ENCODE measurements around the gene SMIM45.

SMIM45 gene

GRCh38 chr22:41915786-41916493, 36.0 kb upstream of the SMIM45 start:
- no peak for DNase-seq

DNA sequence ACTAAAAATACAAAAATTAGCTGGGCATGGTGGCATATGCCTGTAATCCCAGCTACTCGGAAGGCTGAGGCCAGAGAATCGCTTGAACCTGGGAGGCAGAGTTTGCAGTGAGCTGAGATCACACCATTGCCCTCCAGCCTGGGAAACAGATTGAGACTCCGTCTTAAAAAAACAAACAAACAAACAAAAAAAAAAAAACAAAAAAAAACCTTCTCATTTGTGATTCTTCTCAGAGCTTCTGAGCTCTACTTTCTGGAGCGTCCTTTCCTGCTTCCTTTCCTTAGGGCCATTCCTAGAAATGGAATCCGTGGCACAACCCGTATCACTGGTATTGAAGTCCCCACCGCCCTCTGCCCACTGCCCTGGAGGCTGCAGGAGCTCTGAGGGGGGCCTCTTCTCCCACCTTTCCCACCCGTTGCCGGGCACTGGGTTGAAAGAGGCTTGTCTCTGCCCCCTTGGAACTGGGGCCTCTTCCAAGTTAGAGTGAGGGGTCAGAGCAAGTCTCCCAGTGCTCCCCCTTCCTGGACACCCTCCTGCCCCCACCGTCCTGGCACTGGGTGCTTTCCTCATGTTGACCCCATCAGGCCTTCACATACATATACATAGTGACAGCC, 35.1 kb upstream of the SMIM45 start:
- DNase-seq = no peak

GRCh38 chr22:41917375-41917902, 34.5 kb upstream of the SMIM45 start:
- no peak for DNase-seq

DNA sequence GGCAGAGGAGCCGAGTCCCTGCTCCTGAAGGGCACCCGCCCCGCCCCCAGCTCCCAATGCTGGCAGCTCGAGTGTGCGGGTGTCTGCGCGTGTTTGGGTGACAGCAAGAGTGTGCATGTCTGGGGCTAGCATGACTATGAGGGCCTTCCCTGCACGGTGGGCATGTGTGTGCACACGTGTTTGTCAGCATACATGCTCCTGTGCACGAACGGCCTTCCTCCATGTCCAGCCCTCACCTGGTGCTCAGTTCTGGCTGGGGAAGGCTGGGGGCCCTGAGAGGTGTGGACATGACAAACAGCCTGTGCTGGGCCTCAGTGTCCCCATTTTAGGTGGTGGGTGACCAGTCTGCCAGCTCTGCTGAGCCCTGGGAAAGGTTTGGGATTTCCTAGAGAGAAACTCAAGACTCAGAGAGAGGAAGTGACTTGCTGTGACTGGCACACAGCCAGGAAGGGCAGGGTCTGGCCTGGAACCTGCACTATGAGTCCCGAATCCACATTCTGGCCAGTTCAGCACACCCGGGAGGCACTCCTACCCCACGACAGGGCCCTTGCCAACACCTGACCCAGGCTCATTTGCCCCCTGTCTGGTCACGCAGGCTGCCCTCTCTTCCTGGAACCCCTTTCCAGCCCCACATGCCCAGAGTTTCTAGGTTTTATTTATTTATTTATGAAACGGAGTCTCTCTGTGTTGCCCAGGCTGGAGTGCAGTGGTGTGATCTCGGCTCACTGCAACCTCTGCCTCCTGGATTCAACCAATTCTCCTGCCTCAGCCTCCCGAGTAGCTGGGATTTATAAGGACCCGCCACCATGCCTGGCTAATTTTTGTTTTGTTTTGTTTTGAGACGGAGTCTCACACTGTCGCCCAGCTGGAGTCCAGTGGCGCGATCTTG, 33.8 kb upstream of the SMIM45 start:
- no peak for DNase-seq

DNA sequence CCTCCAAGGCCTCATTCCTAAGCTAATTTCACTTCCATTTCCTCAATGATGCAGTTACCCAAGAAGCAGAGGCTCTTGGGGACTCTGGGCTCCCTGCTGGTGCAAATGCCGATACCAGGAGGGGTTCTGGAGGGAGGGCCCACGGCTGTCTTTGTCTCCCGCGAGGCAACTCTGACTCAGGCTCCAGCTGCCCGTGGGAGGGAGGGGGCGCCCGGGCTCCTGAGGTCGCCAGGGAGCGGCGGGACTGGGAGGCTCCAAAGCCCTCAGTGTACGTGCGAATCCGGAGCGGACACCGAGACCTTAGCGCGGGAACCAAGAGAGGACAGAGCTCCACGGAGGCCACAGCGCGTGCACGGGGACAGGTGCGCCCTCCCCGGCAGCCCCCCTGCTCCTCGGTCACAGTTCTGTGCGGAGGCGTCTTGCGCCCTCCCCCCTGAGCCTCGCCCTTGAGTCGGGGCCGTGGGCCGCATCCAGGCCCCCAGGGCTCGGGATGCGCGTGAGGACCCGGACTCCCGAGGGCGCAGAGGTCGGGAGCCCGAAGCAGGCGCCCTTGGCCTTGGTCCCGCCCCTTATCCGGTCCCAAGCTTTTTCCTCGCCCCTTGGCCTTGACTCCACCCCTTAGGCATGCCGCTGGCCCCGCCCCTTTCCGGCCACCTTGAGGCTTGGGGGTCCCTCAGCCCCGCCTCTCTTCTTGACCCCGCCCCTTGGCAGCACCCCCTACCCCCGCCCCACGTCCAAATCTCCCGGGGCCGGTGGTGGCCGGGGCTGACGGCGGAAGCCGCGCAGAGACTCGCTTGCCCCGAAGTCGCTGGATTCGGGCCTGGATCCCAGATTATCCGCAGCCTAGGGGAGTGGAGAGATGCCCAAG, 32.4 kb upstream of the SMIM45 start:
- DNase-seq = no peak

DNA sequence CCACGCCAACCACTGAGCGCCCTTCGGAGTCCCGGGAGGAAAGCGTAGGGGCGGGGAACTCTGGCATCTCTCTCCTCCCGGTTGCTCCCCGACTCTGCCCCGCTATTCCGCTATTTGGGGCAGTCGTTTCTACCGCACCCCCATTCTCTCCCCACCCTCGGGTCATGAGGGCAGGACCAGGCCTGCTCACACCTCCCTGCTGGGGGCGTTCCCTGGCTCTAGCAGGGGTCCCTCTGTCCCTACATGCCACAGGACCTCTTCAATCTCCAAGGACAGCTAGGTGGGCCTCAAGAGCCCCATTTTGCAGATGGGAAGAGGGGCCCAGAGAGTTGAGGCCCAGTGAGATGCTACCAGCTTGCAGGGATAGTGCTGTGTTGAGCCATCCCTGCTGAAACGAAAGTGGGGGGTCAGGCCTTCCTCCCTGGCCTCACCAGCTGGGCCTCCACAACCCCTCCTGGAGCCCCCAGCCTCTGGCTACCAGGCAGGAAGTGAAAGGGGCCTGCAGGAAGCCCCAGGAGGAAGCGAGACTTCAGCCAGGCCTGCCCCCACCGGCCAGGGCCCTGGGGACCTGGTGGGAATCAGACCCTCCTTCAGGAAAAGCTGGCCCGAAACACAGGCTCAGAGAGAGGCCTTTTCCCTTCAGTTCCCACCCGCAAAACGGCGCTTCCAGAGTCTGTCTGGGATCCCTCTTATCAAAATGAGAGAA, 31.5 kb upstream of the SMIM45 start:
- no peak for DNase-seq

GRCh38 chr22:41922328-41922727, 29.6 kb upstream of the SMIM45 start:
- no peak for DNase-seq

- DNase-seq = no peak
Observed at GRCh38 chr22:41922940-41923594, 28.9 kb upstream of the SMIM45 start.

- no peak for DNase-seq
Observed at GRCh38 chr22:41923595-41924276, 28.2 kb upstream of the SMIM45 start.

GRCh38 chr22:41925783-41926460, 26.0 kb upstream of the SMIM45 start:
- DNase-seq = no peak

- DNase-seq = no peak
Observed at GRCh38 chr22:41927813-41928212, 24.1 kb upstream of the SMIM45 start.

GRCh38 chr22:41928593-41929417, 23.1 kb upstream of the SMIM45 start:
- DNase-seq = no peak

- DNase-seq = no peak
Observed at GRCh38 chr22:41929418-41929810, 22.5 kb upstream of the SMIM45 start.

DNA sequence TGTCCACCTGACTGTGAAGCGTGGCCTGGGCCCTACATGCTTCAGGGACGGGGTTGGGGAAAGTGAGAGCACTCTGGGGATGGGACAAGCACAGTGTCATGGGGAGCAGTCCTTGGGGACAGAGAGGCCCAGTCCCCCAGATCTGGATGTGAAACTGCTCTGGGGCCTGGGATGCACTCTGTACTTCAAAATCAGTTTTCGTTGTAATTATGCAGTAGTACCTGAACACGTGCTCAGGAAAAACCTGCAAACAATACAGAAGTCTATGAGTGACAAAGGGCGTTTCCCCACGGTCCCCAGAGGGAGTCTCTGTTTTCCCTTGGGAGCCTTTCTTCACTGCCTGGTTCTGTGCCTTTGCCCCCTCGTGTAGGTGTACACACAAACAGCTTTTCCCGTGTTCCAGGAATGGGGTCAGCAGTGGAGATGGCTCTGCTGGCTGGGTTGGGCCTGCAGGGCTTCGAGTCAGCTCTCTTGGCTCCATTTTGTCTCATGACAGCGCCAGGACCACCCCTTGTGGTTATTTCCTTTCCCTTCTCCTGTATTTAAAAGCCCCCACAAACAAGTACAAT, 20.2 kb upstream of the SMIM45 start:
- no peak for DNase-seq

DNA sequence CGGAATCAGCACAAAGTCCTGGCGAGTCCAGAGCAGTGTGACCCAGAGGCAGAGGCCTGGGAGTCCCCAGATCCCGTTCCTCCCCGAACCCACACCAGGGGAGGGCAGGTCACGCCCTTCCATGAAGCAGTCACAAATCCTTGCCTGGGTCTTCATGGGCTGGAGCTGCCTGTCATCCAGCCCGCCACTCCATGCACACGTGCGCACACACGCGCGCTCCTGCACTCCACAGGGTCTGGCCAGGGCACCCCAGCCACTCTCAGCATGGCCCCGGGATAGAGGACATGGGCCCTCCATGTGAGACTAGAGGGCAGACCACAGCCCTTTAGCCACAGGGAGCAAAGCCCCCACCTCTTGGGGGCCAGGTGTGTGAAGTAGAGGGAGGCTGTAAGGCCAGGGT, 19.6 kb upstream of the SMIM45 start:
- DNase-seq = no peak

- no peak for DNase-seq
Observed at GRCh38 chr22:41933411-41934177, 18.4 kb upstream of the SMIM45 start.

- no peak for DNase-seq
Observed at GRCh38 chr22:41934284-41935014, 17.5 kb upstream of the SMIM45 start.
